GM19193 (cell line): ENCODE results near the gene VAV2.

Experiments used
- POLR2A ChIP-seq: IDR thresholded peaks from 4 replicates; pipeline ENCODE4 v1.6.1; 2011; ENCODE audit not compliant: insufficient read depth, insufficient read length; ENCODE audit errors: extremely low read depth

Gene VAV2

GRCh38 chr9:133981958-133982681 is 10.0 kb downstream of the VAV2 start:
- no peak for TF ChIP-seq POLR2A

GRCh38 chr9:133981589-133981957 is 10.6 kb downstream of the VAV2 start:
- no peak for TF ChIP-seq POLR2A

- no peak for TF ChIP-seq POLR2A
Measured at GRCh38 chr9:133980864-133981588, 11.1 kb downstream of the VAV2 start.

DNA sequence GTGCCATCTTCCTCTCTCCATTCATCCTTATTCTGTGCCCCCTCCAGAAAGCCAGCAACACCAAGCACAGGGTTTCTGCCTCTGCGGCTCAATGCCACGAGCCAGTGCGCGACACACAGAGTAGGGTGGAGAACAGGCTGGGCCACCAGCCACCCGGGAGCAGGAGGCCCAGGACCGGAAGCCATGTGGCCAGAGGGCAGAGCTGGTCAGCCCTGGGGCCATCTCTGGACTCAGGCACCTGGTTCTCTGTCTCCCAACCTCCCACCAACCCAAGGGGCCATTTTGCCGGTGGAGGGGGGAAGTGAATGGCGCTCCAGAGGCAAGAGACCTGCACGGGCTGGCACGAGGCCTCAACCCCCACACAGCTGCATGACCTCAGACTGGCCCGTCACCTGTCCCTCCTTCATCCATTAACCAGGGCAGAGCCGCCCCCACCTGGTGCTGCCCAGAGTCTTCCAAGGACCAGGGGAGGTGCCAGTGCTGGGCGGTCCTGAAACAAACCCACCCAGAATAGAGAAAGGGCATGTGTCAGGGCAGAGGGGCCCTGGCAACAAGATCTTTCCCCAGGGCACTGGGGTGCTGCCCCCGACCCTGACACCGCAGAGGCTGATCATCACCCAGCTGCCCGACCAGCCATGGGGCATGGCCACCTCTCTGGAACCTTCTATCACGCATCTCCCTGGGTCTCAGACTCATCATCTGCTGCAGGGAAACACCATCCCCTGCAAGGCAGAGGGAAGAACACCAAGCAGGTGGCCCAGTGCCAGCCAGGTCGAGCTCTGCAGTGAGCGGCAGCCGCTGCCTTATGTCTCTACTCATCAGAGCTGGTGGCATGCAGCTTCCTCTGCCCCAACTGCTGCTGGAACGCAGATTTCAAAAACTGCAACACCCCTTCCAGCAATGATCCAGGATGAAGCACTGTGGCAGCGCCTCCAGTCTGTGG is 11.9 kb downstream of the VAV2 start:
- TF ChIP-seq POLR2A, result no peak

DNA sequence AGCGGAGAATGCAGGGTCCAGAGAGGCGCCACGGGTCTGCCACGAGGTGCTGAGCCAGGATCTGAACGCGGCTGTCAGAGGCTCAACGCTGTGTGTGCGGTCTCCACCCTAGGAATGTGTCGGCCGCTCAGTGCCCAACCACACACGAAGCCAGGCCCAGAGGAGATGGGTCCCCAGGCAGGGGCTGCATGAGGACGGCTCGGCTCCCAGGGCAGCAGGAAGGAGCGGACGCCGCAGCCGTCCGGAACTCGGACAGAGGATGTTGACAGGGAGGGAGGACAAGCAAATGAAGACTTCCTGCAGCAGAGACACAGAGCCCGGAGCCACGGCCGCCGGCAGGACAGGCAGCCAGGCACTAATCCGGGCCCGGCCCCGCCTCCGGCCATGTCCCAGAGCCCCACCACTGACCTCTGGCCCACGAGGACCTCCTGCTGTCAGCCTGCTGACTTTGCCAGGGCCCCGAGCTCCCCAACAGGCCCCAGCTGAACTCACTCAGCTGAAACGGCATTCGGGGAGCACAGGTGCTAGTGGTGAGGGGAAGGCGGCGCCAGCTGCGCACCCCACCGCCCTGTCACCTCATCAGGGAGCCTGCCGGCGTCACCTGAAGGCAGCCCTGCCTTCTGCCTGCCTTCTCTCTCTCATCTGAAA is 12.7 kb downstream of the VAV2 start:
- TF ChIP-seq POLR2A, result peak; percentile 25

DNA sequence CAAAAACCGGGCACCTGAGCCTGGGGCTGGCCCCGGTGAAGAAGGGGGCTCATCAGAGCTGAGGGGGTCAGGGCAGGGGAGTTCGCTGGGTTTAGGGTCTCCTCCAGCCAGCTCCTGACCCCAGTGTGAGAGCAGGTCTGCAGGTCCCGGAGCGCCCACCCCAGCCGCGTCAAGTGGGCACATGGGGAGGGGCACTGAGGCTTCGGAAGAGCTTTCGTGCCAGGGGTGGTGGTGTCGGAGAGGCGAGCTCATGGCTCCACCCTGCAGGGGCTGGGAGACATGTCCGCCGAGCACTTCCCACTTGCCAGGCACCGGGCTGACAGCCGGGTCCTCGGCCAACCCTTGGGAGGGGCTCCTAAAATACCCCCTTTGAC is 13.2 kb downstream of the VAV2 start:
- TF ChIP-seq POLR2A, result no peak

DNA sequence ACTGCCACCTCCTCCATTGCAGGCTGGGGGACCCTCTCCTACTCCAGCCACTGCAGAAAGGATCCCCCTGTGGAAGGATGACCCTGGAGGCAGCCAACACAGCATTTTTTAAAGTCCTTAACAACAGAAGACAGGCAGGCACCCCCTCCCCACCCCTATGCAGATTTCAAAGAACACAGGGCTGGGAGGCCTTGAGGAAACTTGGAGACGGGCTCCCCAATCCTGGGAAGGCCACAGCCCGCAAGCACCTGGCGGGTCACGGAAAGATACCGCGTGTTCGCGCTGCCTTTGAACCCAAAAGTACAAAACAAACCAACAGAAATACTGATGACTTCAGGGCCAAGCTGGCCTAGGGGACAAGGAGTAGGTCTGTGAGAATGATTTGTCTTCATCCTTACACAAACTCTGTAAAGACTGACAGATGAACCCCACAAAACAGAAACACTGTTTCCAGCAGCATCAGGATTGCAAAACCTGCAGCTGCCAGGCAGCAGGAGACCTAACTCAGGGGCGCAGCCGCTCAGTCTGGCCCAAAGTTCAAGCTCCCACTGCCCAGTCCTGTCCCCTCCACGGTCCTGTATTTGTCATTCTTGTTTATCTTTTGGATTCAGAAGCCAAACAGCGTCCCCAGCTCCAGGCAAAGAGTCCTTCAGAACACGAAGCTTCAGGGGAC is 13.8 kb downstream of the VAV2 start:
- no peak for TF ChIP-seq POLR2A

- no peak for TF ChIP-seq POLR2A
Measured at GRCh38 chr9:133977421-133978201, 14.5 kb downstream of the VAV2 start.

DNA sequence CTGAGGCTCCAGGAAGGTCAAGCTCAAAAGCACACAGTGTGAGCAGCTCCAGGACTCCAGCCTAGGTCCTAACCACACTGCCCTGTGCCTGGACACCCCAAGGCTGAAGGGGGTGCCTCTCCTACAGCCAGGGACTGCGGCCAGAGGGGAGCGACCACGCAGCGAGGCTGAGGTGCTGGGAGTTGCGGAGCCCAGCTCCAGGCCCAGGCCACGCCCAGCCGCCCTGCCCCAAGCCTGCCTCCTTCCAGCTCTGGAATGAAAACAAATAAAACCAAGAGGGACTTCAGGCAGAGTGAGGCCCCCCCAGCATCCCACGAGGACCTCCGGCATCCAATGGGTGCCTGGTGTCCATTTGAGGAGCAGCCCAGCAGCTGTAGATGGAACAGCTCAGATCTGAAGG is 15.2 kb downstream of the VAV2 start:
- TF ChIP-seq POLR2A, result no peak

- TF ChIP-seq POLR2A, result no peak
Measured at GRCh38 chr9:133976191-133976861, 15.8 kb downstream of the VAV2 start.

GRCh38 chr9:133975511-133975910 is 16.6 kb downstream of the VAV2 start:
- no peak for TF ChIP-seq POLR2A

DNA sequence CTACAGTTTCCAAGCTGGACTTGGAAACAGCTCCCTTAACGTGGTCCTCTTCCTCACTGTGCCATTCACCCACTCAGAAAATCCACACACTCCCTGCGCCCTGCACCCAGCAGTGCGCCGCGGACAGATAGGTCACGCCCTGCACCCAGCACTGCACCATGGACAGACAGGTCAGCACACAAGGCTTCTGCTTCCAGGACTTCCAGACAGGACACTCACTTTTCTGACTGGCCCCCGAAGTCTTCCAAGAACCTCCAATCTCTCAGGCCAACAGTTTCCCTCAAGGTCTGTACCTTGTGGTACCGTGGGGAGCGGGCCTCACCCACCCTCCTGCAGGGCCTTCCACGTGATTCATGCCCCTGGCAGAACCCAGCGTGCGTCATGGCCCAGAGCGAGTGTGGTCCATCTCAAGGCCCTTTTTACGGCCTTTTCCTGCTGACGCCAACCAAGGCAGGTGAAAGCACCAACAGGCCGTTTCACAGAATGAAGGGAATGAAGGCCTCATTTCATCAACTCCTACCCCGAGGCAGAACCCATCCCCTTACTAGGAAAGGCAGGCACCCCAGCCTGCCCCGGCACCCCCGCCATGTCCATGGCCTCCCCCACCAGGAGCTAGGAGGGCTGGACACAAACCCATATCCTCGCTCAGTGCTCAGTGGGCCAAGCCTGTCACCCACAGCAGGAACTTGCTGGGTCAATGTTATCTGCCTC is 17.3 kb downstream of the VAV2 start:
- TF ChIP-seq POLR2A, result no peak

GRCh38 chr9:133973791-133974630 is 18.1 kb downstream of the VAV2 start:
- no peak for TF ChIP-seq POLR2A
